DMS153 treated with DMSO at 0.1 percent for 48 hours (cell line): Measurements from ENCODE around the gene USP13.

Experiments used
- DNase-seq: peaks from one replicate; lab custom pipeline; 2025; ENCODE audit not compliant: unreplicated experiment; lab: John Stamatoyannopoulos, UW

The USP13 gene

GRCh38 chr3:179697736-179698332 lies 45.0 kb downstream of the USP13 start:
- DNase-seq: no peak

- no peak for DNase-seq
Observed at GRCh38 chr3:179700716-179701115, 47.9 kb downstream of the USP13 start.

GRCh38 chr3:179701176-179701827 lies 48.5 kb downstream of the USP13 start:
- DNase-seq: no peak

- no peak for DNase-seq
Observed at GRCh38 chr3:179702271-179702947, 49.6 kb downstream of the USP13 start.

GRCh38 chr3:179703816-179704215 lies 51.0 kb downstream of the USP13 start:
- no peak for DNase-seq

GRCh38 chr3:179706233-179706632 lies 53.4 kb downstream of the USP13 start:
- no peak for DNase-seq

GRCh38 chr3:179710079-179710478 lies 57.2 kb downstream of the USP13 start:
- no peak for DNase-seq

- DNase-seq: no peak
Observed at GRCh38 chr3:179713643-179714090, 60.8 kb downstream of the USP13 start.

GRCh38 chr3:179715582-179715981 lies 62.7 kb downstream of the USP13 start:
- no peak for DNase-seq

- DNase-seq: no peak
Observed at GRCh38 chr3:179716226-179716625, 63.4 kb downstream of the USP13 start.

- DNase-seq: no peak
Observed at GRCh38 chr3:179716811-179717210, 64.0 kb downstream of the USP13 start.

GRCh38 chr3:179717219-179717618 lies 64.4 kb downstream of the USP13 start:
- DNase-seq: no peak

- DNase-seq: no peak
Observed at GRCh38 chr3:179719048-179719734, 66.4 kb downstream of the USP13 start.

GRCh38 chr3:179720196-179720595 lies 67.4 kb downstream of the USP13 start:
- no peak for DNase-seq

- DNase-seq: no peak
Observed at GRCh38 chr3:179723617-179724016, 70.8 kb downstream of the USP13 start.

- no peak for DNase-seq
Observed at GRCh38 chr3:179726075-179726699, 73.3 kb downstream of the USP13 start.

- DNase-seq: no peak
Observed at GRCh38 chr3:179729086-179729485, 76.2 kb downstream of the USP13 start.

- DNase-seq: no peak
Observed at GRCh38 chr3:179729981-179730380, 77.1 kb downstream of the USP13 start.

GRCh38 chr3:179730506-179730905 lies 77.7 kb downstream of the USP13 start:
- no peak for DNase-seq

GRCh38 chr3:179731544-179731943 lies 78.7 kb downstream of the USP13 start:
- no peak for DNase-seq

- DNase-seq: no peak
Observed at GRCh38 chr3:179732661-179733348, 80.0 kb downstream of the USP13 start.
